GM21360 (cell line): ENCODE data around the gene ATP11B.
"Not testable (repeated sequence)": the region's sequence is repeated elsewhere in the genome, so short reads cannot be mapped to it uniquely, and the experiment has no call there.

Experiments
- ATAC-seq: cut with Tn5 transposase; IDR thresholded peaks from one replicate; pipeline ENCODE4 v1.9.1; 2021; ENCODE audit warnings: mild to moderate bottlenecking, moderate library complexity; ENCODE audit not compliant: unreplicated experiment

Gene ATP11B

DNA sequence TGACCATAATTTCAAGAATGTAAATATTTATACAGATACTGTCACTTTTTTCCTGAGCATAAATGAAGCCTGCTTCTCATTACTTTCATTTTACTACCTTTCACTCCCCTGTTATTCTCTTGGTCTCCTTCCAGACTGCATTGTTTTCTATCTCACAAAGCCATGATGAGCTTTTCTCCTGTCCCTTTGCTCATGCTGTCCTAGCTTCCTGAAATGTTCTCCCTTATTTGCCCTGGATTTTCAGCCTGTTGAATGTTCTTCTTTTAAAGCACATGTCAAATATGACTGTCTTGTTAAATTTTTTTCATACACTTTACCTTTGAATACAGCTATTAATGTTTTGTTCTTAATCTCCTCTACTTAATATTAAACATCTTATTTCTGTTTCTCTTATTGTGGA, 31.7 kb downstream of the ATP11B start:
- ATAC-seq = no peak

DNA sequence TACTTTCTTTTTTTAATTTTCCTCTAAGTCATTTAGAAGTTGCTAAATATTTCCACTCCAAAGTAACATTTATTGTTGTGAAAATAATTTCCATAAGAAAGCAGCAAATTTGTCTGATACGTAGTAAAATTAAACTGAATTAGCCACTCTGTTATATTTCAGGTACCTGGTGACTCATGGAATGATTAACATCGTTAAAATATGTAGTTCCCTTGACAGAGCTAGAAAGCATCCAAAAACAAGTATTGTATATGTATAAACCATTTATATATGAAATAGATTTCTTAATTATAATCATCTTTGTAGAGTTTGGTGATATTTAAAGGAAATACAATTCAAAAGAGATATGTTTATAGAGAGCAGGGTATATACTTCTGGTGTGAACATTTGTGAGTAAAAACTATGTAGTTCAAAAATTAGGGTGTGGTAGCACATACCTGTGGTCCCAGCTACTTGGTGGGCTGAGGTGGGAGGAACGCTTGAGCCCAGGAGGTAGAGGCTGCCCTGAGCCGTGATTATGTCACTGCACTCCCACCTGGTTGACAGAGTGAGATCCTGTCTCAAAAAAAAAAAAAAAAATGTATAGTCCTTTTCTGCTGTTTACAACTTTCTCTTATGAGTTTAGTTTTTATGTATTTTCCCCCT, 36.6 kb downstream of the ATP11B start:
- no peak for ATAC-seq

DNA sequence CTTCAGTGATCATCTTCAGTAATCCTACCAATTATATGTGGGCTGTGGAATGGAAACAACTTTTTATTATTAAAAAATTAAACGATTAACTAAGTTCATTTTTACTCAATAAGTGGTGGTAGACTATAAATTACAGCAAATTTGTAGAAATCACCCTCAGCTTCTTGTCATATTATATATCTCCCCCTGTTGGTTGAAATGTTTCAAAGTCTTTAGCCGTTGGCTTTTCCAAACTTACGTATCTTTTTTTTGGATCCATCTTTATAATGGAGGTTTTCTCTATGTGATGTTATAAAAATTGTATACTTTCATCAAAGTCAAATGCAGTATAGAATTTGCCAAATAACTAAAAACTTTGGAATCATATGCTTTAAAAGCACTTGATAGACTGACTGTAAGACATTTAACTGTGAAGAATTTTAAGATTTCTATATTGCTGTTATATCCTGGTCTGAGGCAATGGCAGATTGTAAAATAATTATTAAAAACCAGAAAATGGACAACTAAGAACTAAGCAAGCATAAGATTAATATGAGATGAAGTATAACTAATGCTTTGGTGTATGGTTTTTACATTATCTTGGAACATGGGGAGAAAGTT, 44.7 kb downstream of the ATP11B start:
- no peak for ATAC-seq

DNA sequence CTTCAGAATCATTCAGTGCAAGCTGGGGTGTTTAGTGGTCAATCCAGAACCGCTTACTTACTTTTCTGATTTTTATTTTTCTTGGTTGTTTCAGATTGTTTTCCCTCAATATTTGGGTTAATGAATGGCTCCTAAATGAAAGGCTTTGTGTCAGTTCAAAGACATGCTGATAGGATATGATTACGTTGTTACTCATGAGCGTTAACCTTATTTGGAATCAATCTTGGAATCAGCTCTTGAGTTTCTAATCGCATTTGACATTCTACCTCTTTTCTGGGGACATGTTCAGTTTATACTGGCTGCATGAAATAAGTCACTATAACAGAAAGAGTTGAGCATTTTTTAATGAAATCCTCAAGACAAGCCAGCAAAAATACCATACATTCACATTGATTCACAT, 50.2 kb downstream of the ATP11B start:
- ATAC-seq = no peak

DNA sequence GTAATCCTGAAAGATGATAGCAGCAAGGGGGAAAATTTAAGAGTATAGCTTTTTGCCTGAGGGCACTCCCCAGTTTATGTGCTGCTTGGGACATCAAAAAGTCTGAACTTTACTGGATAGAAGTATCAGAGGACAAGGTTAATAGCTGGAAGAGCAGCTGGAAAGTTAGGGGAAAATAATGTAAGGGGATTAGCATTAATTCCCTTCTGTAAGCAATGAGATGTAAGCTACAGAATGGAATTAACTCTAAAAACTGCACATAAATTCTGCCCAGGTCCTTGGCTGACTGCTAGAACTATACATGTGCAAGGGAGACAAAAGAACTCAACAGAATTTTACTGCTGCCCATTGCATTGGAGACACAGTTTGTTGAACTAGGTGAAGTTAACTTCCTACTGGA, 55.6 kb downstream of the ATP11B start:
- ATAC-seq = no peak

DNA sequence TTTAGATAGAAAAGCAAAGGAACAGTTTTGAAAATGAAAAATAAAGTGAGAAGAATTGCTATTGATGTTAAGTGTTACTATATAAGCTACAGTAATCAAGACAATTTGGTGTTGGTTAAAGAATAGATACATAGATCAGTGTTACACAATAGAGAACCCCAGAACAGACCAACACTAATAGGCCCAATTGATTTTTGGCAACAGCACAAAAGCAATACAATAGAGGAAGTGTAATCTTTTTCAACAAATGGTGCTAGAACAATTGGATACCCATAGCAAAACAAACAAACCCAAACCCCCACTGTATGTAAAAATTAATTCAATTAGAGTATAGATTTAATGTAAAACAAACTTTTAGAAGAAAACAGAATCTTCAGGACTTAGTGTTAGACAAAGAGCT, 61.8 kb downstream of the ATP11B start:
- no peak for ATAC-seq

DNA sequence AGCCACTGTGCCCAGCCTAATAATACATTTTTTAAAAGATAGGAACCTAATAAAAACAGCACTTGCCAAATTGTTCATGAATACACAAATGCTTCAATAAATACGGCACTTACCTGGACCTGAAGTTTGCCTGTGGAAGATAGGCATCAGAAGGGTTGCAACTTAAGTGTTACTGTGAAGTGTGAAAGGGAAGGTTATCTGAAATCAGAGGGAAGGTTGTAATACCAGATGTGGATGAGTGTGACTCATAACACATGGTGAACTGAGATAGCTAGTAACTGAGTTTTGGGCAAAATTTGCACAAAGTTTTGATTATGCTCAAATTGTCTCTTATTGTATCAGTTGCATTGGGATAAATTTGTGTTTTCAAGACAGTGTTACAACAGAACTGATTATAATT, 68.0 kb downstream of the ATP11B start:
- no peak for ATAC-seq

DNA sequence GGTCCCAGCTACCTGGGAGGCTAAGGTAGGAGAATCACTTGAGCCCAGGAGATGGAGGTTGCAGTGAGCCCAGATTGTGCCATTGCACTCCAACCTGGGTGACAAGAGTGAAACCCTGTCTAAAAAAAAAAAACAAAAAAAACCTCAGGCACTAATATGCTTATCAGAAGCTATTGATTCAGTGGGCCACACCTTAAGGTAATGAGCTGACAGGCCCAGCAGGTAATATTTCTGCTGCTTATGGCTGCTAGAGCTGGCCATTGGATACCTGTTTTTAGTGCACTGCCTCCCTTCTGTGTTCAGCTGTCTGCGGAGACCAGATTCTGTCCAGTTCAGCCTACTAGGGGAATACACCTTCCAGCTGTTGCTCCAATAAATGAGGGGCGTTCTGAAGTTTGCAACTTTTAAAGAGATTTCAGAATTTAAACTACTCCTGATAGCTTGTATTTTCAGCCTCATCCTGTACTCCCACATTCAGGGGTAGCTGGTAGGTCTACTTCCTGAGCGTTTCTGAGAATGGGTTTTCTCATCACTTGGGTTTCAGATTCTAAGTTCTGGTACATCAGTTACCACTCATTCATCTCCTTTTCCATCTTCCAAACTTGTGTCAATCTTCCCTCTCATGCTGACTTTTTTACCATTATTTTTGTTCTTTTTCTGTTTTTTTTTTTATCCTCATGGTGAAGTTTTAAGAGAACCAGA, 69.0 kb downstream of the ATP11B start:
- ATAC-seq = no peak

DNA sequence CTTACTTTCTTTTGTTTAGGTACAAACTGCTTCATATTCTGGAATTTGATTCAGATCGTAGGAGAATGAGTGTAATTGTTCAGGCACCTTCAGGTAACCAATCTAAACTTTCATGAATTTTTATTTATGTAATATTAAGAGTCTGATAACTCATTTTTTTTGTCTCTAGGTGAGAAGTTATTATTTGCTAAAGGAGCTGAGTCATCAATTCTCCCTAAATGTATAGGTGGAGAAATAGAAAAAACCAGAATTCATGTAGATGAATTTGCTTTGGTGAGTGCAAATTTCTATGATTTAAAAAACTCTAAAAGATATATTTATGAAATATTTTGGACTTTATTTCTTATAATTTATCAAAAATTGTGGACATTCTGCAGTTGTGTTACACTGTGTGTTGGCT, 75.8 kb downstream of the ATP11B start:
- no peak for ATAC-seq

DNA sequence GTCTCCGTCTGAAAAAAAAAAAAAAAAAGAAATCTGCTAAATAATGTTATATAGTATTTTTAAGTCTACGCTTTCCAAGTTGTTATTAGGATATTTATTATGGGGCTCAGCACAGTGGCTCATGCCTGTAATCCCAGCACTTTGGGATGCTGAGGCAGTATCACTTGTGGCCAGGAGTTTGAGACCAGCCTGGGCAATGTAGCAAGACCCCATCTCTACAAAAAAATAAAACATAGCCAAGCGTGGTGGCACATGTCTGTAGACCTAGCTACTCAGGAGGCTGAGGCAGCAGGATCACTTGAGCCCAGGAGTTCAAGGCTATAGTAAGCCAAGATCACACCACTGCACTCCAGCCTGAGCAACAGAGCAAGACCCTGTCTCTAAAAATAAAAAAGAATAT, 77.6 kb downstream of the ATP11B start:
- ATAC-seq = not testable (repeated sequence)

DNA sequence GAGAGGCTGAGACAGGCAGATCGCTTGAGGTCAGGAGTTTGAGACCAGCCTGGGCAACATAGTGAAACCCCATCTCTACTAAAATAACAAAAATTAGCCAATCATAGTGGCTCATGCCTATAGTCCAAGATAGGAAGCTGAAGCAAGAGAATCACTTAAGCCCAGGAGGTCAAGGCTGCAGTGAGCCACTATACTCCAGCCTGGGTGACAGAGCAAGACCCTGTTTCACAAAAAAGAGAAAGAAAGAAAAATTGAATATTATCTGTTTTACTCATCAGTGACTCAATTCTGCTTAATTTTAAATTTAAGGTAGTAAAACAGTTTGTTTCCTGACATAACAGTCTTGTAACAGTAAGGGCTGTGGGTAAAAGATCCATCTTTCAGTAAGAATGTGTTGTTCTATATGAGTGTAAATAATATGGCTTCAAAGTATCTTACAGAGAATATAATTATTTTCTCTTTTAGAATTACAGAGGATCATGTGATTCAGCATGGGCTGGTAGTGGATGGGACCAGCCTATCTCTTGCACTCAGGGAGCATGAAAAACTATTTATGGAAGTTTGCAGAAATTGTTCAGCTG, 85.8 kb downstream of the ATP11B start:
- no peak for ATAC-seq

DNA sequence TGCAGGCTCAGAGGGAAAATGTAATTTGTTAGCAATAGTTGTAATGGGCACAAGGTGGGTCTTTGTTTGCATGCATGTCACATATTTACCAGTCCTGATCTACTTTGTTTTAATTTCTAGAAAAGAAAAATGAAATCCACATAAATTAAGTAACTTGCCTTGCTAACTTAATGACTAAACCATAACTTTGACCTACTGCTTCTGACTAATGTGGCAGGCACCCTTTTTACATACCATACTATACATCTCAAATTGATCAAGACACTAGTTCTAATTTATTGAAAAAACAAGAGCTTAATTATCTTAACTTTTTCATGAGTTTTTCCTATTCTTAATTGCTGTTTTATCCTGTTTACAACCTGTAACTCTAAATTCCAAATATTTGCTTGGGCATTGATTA, 93.2 kb downstream of the ATP11B start:
- ATAC-seq = no peak

DNA sequence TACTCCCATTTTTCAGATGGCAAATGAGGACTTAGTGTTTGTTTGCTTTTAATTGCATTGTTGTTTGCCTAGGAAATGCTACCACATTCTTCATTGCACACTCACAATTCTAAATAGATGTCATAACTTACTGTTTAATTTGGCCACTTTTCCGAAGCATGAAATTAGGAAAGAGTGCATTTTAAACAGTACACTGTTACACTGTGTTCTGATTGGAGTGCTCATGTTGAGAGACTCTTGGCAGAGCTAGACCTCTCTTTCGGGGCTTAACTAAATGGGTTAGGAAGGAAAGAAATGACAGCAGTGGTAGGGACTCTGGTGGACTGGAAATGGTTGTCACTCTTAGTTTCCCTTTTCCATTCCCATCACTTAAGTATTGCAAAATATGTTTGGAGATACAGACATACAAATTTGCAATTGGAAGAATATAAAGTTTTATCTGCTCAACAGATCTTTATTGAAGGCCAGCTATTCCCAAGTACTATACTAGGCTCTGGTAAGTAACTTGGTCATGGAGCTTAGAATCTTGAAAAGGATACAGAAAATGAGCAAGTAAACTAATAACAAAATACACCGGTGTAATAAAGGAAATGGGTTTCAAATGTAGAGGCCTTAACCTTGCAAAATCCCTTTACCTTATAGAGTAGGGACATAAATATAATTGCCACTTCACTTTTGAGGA, 96.8 kb downstream of the ATP11B start:
- ATAC-seq = no peak

DNA sequence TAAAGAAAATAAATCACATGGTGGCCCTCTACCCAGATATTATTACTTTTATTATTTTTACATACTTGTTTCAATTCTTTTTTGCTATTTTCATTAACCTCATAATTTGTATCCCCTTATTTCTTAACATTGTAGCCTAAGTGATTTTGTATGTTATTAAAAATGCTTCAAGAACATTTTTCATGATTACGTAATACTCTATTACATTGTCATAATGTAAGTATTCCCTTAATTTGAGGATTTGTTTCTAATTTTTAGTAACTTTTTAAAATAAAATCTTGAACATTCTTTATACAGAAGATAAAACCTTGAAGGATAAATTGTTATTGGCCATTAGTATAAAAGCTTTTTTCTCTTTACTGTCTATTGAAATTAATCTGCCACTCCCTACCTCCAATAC, 98.1 kb downstream of the ATP11B start:
- no peak for ATAC-seq

DNA sequence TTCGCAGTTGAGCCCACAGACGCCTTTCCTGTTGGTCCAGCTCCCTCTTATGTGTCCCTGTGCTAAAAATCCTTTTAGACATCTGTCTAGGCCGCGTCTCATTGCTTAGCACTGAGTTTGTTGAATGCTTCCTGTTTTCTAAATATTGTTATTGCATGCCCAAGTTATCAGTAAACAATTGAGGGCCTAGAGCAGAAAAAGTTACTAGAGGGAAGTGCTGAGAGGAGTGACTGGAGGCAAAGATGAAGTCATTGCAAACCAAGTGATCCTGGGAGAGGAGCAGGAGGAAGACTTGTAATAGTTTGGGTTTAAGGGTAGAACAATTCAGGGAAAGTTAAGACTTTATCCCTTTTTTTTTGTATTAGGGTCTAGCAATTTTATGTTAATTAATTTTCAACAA, 98.9 kb downstream of the ATP11B start:
- no peak for ATAC-seq

DNA sequence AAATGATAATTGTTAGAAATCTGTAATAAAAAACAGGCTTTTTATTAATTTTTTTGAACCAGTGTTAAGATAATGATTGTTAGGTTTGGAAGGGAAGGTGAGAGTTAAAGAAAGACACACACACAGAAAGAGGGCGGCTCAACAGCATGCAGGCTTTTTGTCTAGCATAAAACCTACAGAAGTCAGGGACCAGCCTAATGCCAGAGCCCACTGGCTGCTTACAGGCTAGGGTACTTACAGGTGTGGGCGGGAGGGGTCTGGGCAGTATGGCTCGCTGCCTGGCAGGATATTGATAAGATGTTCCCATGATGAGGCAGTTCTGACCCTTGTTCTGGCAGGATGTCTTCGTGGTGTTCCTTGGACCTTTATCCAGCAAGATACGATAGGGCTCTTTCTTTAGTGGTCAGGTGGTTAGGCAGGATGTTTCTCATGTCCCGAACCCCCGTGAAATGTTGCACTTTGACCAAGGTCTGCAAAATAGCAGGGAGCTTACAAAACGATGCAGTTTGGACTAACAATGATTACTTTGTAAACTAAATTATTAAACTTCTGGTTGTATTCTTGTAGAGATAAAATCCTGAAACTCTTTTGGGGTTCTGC, 102.3 kb downstream of the ATP11B start:
- no peak for ATAC-seq

DNA sequence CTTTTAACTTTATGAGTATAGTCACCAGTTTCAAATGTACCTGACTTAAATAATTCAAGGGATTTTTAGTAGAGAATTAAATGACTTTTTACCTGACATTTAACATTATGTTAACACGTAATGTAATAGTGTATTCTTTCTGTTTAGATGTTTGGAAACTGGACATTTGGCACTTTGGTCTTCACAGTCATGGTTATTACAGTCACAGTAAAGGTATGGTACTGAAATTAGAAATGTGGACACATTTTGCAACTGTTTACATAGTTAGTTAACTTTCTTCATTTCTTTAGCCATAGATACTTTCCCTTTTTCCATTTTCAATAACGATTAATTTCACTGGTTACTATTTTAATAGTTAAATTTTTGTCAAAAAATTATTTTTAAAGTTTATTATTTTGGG, 103.2 kb downstream of the ATP11B start:
- no peak for ATAC-seq

DNA sequence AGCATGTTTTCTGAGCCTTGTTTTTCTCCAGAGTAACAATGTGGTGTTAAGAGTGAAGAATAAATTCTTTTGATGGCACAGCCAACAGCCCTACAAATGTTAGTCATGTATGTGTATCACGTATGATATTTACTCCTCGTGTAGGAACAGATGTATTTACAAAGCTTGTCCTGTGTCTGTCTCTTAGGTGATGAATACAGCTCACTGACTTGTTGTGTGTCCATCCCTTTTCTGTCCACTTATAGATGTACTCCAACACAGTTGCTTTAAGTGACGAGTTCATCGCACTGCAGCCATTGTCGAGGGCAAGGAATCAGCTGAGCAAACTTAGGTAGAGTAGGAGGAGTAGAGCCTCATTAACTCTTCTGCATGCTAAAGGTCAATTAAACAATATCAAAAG, 108.9 kb downstream of the ATP11B start:
- ATAC-seq = no peak

DNA sequence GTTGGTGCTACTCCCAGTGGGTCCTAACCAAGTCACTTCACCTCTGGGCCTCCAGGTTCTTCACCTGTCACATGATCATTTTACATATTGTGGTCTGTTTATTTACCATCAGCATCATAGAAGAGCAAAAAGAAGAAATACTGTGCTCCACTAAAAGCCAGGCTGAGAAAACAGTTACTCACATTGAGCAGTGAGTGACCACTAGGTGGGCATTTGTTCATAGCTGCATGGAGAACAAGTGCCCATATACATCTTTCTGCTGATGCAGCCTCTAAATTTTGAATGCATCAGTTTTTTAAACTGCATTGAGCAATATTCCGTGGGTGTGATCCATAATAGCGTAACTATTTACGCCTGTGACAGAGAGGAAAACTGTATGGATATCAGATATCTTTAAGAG, 110.9 kb downstream of the ATP11B start:
- ATAC-seq = no peak

DNA sequence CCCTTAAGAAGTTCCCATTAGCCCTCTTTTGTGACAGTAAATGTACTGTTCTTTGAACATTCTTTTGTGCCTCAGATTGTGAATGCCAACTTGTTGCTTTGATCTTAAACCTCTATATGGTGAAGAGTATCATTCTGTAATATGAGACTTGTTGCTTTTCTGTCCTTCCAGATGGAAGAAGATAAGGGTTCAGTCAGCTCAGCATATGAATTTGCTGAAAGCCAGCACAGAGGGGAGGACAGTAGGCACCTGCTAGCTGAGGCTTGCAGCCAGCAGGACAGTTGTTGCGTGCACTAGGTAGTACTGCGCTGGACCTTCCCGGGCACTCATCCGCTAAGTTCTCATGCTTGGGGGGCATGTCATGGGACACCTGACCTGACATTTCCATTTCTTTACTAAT, 112.3 kb downstream of the ATP11B start:
- no peak for ATAC-seq

DNA sequence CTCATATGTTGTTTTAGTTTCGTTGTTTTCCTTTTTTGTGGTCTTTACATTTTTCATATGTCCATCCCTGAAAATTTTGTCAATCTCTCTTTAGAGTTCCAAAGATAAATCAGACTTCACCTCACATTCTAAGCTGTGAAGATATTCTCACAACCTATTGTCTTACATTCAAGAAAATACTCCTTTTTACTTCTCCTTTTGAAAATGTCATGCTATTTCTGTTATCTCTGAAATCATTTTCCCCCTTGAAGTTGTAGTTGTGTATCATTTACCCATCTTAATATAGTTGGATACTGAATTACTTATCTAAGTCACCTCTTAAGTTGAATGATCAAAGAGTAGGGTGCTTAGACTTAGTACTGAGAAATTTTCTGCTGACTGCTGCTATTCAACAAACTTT, 112.7 kb downstream of the ATP11B start:
- ATAC-seq = no peak
